DND-41 (cell line): ENCODE data around the gene UGT1A1.

Source experiments
- EZH2 ChIP-seq: IDR thresholded peaks from 3 replicates; pipeline ENCODE4 v1.6.1; 2012; ENCODE audit warnings: borderline replicate concordance, low read depth, mild to moderate bottlenecking, moderate library complexity, low read length, inconsistent platforms; ENCODE audit not compliant: severe bottlenecking
- TF ChIP-seq, protein P1 (sequence below): IDR thresholded peaks from 2 replicates; pipeline ENCODE4 v1.5.1; 2012; ENCODE audit warnings: borderline replicate concordance, low read length, moderate library complexity, mild to moderate bottlenecking; ENCODE audit not compliant: poor library complexity, severe bottlenecking; ENCODE audit errors: extremely low read depth

- no peak for TF ChIP-seq EZH2
- TF ChIP-seq, protein P1, sequence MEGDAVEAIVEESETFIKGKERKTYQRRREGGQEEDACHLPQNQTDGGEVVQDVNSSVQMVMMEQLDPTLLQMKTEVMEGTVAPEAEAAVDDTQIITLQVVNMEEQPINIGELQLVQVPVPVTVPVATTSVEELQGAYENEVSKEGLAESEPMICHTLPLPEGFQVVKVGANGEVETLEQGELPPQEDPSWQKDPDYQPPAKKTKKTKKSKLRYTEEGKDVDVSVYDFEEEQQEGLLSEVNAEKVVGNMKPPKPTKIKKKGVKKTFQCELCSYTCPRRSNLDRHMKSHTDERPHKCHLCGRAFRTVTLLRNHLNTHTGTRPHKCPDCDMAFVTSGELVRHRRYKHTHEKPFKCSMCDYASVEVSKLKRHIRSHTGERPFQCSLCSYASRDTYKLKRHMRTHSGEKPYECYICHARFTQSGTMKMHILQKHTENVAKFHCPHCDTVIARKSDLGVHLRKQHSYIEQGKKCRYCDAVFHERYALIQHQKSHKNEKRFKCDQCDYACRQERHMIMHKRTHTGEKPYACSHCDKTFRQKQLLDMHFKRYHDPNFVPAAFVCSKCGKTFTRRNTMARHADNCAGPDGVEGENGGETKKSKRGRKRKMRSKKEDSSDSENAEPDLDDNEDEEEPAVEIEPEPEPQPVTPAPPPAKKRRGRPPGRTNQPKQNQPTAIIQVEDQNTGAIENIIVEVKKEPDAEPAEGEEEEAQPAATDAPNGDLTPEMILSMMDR, result no peak
Measured at GRCh38 chr2:233754872-233755611, 5.0 kb upstream of the UGT1A1 start.
